K562 (cell line): Measurements from ENCODE around the gene PRKAA1. TPM values are rescaled to one million over a fixed set of nuclear protein-coding genes. Genes with fewer than 3 reads are reported as not detected.

Experiments
- ARID3A ChIP-seq: IDR thresholded peaks from 2 replicates; pipeline ENCODE4 v1.6.1; 2012; ENCODE audit warnings: low read depth, low read length, improper control_type of control experiment, borderline replicate concordance
- ATF4 ChIP-seq: fragments of 450-650 bp; formaldehyde crosslinking; IDR thresholded peaks from 2 replicates; pipeline ENCODE4 v1.4.0; 2022; ENCODE audit warnings: mild to moderate bottlenecking, moderate library complexity
- BCOR ChIP-seq: fragments of 450-650 bp; IDR thresholded peaks from 2 replicates; pipeline ENCODE4 v1.6.1; 2016
- BRF1 ChIP-seq: IDR thresholded peaks from 3 replicates; pipeline ENCODE4 v1.6.1; 2011; ENCODE audit warnings: borderline replicate concordance, mild to moderate bottlenecking; ENCODE audit not compliant: insufficient read length; ENCODE audit errors: extremely low read depth
- FOXA1 ChIP-seq: fragments of 450-650 bp; IDR thresholded peaks from 2 replicates; pipeline ENCODE4 v1.6.1; 2016; ENCODE audit warnings: mild to moderate bottlenecking, borderline replicate concordance
- FOXA3 ChIP-seq, 2 experiments: fragments of 450-650 bp in 1 of 2; sonication (generic) in 1 of 2; formaldehyde crosslinking; IDR thresholded peaks in 1 of 2; conservative IDR thresholded peaks in 1 of 2; 2 replicates each; pipeline versions ENCODE4 v1.4.0 to v1.8.0; 2020 to 2022; ENCODE audit warnings: mild to moderate bottlenecking in 2 of 2, missing genetic modification reagents in 1 of 2
- GATAD2B ChIP-seq: fragments of 450-650 bp; IDR thresholded peaks from 2 replicates; pipeline ENCODE4 v1.6.1; 2017; ENCODE audit warnings: mild to moderate bottlenecking, borderline replicate concordance
- HMG20B ChIP-seq: fragments of 250-450 bp; sonication (Bioruptor Pico); IDR thresholded peaks from 2 replicates; pipeline ENCODE4 v1.5.0; 2021; ENCODE audit warnings: mild to moderate bottlenecking
- MXI1 ChIP-seq: IDR thresholded peaks from 2 replicates; pipeline ENCODE4 v1.6.1; 2011; ENCODE audit warnings: low read depth, mild to moderate bottlenecking, improper control_type of control experiment, low read length
- NBN ChIP-seq: fragments of 450-650 bp; IDR thresholded peaks from 2 replicates; pipeline ENCODE4 v1.6.1; 2016; ENCODE audit warnings: low read depth, mild to moderate bottlenecking
- NKRF ChIP-seq: fragments of 450-650 bp; IDR thresholded peaks from 2 replicates; pipeline ENCODE4 v1.6.1; 2016; ENCODE audit warnings: borderline replicate concordance
- PHTF2 ChIP-seq: fragments of 250-450 bp; sonication (Bioruptor Pico); IDR thresholded peaks from 2 replicates; pipeline ENCODE4 v1.5.0; 2021; ENCODE audit warnings: mild to moderate bottlenecking
- SNIP1 ChIP-seq: fragments of 450-650 bp; IDR thresholded peaks from 2 replicates; pipeline ENCODE4 v1.7.1; 2017; ENCODE audit warnings: low read depth, mild to moderate bottlenecking
- TRIM24 ChIP-seq, 2 experiments: fragments of 450-650 bp; IDR thresholded peaks; 2 replicates each; pipeline ENCODE4 v1.6.1; 2016
- ZFP1 ChIP-seq: fragments of 450-650 bp; formaldehyde crosslinking; IDR thresholded peaks from 2 replicates; pipeline ENCODE4 v1.4.0; 2020; ENCODE audit warnings: mild to moderate bottlenecking, mixed read lengths
- ZNF12 ChIP-seq: sonication (generic); formaldehyde crosslinking; IDR thresholded peaks from 2 replicates; pipeline ENCODE4 v1.4.0; 2020; ENCODE audit warnings: mild to moderate bottlenecking, missing genetic modification reagents
- ZNF121 ChIP-seq: sonication (generic); formaldehyde crosslinking; conservative IDR thresholded peaks from 2 replicates; pipeline ENCODE4 v1.8.0; 2022; ENCODE audit warnings: missing genetic modification reagents
- ZNF408 ChIP-seq: fragments of 250-450 bp; sonication (Bioruptor Pico); IDR thresholded peaks from 2 replicates; pipeline ENCODE4 v1.4.0; 2020; ENCODE audit warnings: low read depth, mild to moderate bottlenecking, moderate library complexity
- ZNF583 ChIP-seq: fragments of 250-450 bp; sonication (Bioruptor Pico); IDR thresholded peaks from 2 replicates; pipeline ENCODE4 v1.4.0; 2020
- ZNF644 ChIP-seq: fragments of 200-800 bp; sonication (Bioruptor generic); IDR thresholded peaks from 2 replicates; pipeline ENCODE4 v1.6.1; 2016; ENCODE audit warnings: low read depth, missing genetic modification characterization, missing compliant biosample characterization
- polyA plus RNA-seq, 8 experiments: library from polyadenylated mRNA; depleted of rRNA in 4 of 8; stranded (reverse) in 5 of 8; unstranded in 3 of 8; fragments of >200 nt; fragmentation: Nextera tagmentation in 2 of 8; fragmentation: Illumina TruSeq in 1 of 8; extraction: Ambion mirVana in 2 of 8; extraction: Trizol in 1 of 8; gene quantifications; 2 replicates each; pipeline versions ENCODE4 v1.2.1 to v1.2.3, GENCODE V29; 2011 to 2014; ENCODE audit warnings: inconsistent platforms in 1 of 8, missing spikeins in 1 of 8
- total RNA-seq, 7 experiments: library from RNA; depleted of rRNA in 6 of 7; stranded (reverse); fragments of >200 nt in 6 of 7; fragmentation: Illumina TruSeq in 2 of 7; extraction: Trizol in 2 of 7; gene quantifications; 2 replicates each; pipeline versions ENCODE4 v1.2.1 to v1.2.3, GENCODE V29; 2011 to 2021; ENCODE audit warnings: low replicate concordance in 1 of 7
- TF ChIP-seq, protein P1 (sequence below): fragments of 250-450 bp; sonication (Bioruptor Pico); IDR thresholded peaks from 2 replicates; pipeline ENCODE4 v1.4.0; 2020; ENCODE audit warnings: mild to moderate bottlenecking
- TF ChIP-seq, protein P2 (sequence below): fragments of 450-650 bp; conservative IDR thresholded peaks from 2 replicates; pipeline ENCODE4 v1.6.1; 2016; ENCODE audit warnings: missing genetic modification characterization, low read depth, mild to moderate bottlenecking, missing compliant biosample characterization, moderate library complexity

Gene PRKAA1
- total and polyA plus RNA-seq, 9 of the 15 experiments (the other 6 are each of a cell fraction or from before 2014, with no cell fraction given): 24.5 to 84.0 (median 51.4) TPM

DNA sequence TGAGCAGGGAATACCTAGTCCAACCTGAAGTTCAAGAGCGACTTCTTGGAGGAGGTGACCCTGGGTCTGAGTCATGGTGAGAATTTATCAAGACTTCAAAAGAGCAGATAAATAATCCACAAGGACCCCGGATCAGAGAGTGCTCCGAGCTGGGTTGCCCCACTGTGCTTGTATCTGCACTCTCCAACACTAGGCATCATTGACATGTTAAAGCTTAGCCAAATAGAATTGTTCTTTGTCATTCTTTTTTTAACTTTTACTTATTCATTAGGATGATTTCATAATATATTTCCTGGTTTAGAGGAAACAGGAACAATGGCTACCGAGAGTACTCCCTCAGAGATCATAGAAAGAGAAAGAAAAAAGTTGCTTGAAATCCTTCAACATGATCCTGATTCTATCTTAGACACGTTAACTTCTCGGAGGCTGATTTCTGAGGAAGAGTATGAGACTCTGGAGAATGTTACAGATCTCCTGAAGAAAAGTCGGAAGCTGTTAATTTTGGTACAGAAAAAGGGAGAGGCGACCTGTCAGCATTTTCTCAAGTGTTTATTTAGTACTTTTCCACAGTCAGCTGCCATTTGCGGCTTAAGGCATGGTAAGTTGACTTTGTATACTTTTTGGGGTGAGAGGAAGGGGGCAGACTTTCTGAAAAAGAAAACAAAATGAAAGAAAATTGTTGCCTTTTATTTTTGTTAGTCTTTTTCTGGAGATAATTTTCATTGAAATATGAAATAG, 43.1 kb upstream of the PRKAA1 start, which contains the start of gene CARD6 (continued):
- TF ChIP-seq, protein P1, sequence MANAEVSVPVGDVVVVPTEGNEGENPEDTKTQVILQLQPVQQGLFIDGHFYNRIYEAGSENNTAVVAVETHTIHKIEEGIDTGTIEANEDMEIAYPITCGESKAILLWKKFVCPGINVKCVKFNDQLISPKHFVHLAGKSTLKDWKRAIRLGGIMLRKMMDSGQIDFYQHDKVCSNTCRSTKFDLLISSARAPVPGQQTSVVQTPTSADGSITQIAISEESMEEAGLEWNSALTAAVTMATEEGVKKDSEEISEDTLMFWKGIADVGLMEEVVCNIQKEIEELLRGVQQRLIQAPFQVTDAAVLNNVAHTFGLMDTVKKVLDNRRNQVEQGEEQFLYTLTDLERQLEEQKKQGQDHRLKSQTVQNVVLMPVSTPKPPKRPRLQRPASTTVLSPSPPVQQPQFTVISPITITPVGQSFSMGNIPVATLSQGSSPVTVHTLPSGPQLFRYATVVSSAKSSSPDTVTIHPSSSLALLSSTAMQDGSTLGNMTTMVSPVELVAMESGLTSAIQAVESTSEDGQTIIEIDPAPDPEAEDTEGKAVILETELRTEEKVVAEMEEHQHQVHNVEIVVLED: no peak
- TF ChIP-seq SNIP1 (no peak), ZFP1 (CRISPR knock-in tag) (no peak), BCOR (no peak), PHTF2 (CRISPR knock-in tag) (no peak), FOXA3 (CRISPR knock-in tag; conservative IDR thresholded peaks at IDR 0.05 in 1 of 2, IDR thresholded peaks at IDR 0.05 in 1 of 2) (0 out of 4 replicates have a peak, but pooled peaks of 1 of the 2 experiments have one; percentile 39), ATF4 (CRISPR knock-in tag) (no peak), GATAD2B (0 out of 2 replicates have a peak, but pooled peaks have one; percentile 18), ZNF408 (no peak), TRIM24 (IDR thresholded peaks at IDR 0.05) (no peak), HMG20B (CRISPR knock-in tag) (no peak), FOXA1 (no peak), BRF1 (no peak), ZNF12 (no peak), ZNF121 (no peak), NKRF (no peak), NBN (peak; percentile 22; the same call in 1 of the 2 replicates), ZNF583 (no peak), MXI1 (0 out of 2 replicates have a peak, but pooled peaks have one; percentile 35), ZNF644 (tag) (0 out of 2 replicates have a peak, but pooled peaks have one; percentile 28), ARID3A (peak; percentile 11; the same call in 1 of the 2 replicates)
- TF ChIP-seq, protein P2, sequence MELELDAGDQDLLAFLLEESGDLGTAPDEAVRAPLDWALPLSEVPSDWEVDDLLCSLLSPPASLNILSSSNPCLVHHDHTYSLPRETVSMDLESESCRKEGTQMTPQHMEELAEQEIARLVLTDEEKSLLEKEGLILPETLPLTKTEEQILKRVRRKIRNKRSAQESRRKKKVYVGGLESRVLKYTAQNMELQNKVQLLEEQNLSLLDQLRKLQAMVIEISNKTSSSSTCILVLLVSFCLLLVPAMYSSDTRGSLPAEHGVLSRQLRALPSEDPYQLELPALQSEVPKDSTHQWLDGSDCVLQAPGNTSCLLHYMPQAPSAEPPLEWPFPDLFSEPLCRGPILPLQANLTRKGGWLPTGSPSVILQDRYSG (tag): 0 out of 2 replicates have a peak, but pooled peaks have one; percentile 41
